Measurements from ENCODE around the gene ZRANB1. TPM values are rescaled to one million over a fixed set of nuclear protein-coding genes. Genes with fewer than 3 reads are reported as not detected.

Gene ZRANB1
- total RNA-seq, 1 donor from 2014 or later = 21.8 TPM

DNA sequence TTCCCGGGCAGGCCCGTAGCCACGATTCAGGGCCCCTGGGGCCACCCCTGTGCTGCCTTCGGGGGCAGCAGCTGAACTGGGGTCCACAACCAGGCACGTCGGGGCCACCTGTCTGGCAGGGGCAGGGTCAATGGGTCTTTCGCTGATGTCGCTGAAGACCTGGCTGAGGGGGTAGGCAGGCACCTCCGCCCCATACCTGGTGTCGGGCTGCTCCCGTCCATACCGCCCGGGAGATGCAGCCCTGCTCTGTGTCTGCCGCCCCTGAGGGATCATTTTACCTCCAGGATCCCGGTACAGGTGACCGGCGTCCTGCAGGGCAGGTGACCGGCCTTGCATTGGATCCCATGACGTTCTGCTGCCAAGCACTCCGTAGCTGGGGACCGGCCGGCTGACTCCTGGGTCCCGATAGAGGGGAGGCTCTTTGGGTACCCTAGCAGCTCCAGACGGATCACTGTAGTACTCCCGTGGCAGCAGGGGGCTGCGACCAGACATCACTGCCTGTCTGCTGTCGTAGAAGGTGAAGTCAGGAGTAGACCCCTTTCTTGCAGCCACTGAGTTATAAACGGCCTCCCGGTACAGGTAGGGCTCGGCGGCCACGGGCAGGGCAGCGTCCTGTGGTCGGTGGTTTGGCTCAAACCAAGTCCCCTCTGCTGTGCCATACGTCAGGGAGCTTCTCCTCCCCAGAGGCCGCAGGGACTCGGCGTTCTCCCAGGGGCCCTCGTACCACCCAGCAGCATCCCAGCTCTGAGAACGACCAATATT lies 85.2 kb downstream of the ZRANB1 start:
- no peak overlapping the region for H3K27ac ChIP-seq
- peaks cover 84% of the 10 kb centered on the region for H4K20me1 ChIP-seq (ENCODE audit: low read depth)
- Mint-ChIP-seq H3K36me3 (peaks cover 23% of the 10 kb centered on the region), H3K9me3 (no peaks in the 10 kb centered on the region), H3K4me3 (no peak overlapping the region), H3K27me3 (ENCODE audit: insufficient read depth, low read depth) (peaks cover 2% of the 10 kb centered on the region), H3K27ac (no peak overlapping the region), H3K4me1 (peaks cover 49% of the 10 kb centered on the region)
- H2AFZ ChIP-seq (replicated peaks) = no peak overlapping the region
- no peaks in the 10 kb centered on the region for H3K9me3 ChIP-seq (ENCODE audit: low read depth)
- H3K27me3 ChIP-seq = no peaks in the 10 kb centered on the region
- peaks cover 96% of the 10 kb centered on the region for H3K79me2 ChIP-seq (ENCODE audit: low read depth)
- no peak overlapping the region for H3K4me2 ChIP-seq
- H3K9ac ChIP-seq = no peak overlapping the region
- no peak overlapping the region for H3K4me3 ChIP-seq
- DNase-seq (ENCODE audit: low spot score) = no peak
- peaks cover 21% of the 10 kb centered on the region for H3F3A ChIP-seq (ENCODE audit: low read depth)
- peaks cover 16% of the 10 kb centered on the region for H3K4me1 ChIP-seq
- H3K36me3 ChIP-seq = no peaks in the 10 kb centered on the region
- TF ChIP-seq EZH2phosphoT487 (IDR thresholded peaks at IDR 0.05) = no peak
- TF ChIP-seq, protein P1, sequence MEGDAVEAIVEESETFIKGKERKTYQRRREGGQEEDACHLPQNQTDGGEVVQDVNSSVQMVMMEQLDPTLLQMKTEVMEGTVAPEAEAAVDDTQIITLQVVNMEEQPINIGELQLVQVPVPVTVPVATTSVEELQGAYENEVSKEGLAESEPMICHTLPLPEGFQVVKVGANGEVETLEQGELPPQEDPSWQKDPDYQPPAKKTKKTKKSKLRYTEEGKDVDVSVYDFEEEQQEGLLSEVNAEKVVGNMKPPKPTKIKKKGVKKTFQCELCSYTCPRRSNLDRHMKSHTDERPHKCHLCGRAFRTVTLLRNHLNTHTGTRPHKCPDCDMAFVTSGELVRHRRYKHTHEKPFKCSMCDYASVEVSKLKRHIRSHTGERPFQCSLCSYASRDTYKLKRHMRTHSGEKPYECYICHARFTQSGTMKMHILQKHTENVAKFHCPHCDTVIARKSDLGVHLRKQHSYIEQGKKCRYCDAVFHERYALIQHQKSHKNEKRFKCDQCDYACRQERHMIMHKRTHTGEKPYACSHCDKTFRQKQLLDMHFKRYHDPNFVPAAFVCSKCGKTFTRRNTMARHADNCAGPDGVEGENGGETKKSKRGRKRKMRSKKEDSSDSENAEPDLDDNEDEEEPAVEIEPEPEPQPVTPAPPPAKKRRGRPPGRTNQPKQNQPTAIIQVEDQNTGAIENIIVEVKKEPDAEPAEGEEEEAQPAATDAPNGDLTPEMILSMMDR (IDR thresholded peaks at IDR 0.05) = no peak
- no peak for TF ChIP-seq EZH2 (IDR thresholded peaks at IDR 0.05)

DNA sequence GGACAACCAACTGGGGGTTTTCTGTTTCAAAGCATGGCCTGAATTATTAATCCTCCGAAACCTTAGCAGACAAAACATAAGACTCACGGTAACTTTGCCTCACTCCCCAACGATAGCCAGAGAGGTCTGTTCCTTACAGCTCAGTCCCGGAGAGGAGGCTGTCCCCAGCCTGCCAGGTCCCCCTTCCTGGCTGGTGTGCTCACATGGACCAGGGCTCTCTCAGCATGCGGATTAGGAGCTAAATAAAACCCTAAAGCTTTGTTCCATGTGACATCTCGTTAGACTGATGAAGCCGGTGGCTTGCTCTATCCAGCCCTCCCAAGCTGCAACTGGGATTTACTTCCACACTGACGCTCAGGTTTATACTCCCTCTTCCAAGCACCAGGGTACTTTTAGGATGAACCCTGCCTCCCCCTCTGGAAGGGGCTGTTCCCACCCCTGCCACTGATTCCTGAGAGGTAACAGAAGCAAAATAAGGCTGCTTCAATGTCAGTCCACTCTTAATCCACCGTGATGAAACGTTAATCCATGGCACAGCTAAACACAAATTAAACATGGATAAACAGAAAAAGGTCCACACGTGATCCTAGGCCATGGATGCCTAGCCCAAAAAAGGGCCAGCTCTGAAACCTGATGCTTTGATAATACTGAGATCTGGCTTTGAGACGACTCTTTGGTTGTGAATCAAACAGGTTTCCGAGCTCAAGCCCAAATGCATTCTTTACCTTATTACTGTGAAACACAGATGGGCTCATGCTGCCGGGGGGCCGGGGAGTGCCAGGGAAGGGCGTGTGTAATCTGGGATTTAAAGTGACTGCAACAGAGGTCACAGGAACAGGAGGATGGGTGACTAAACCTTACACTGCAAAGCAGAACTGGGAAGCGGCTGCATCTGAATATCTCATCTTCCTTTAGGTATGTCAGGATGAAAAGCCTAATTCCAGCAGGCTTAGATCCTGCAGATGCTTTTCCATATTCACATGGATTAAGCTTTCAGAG lies 86.2 kb downstream of the ZRANB1 start:
- Histone ChIP-seq H3K4me2 (peak overlapping the region; percentile 35), H3K27me3 (no peaks in the 10 kb centered on the region), H3K36me3 (no peaks in the 10 kb centered on the region), H3K9me3 (ENCODE audit: low read depth) (no peaks in the 10 kb centered on the region), H4K20me1 (ENCODE audit: low read depth) (peaks cover 95% of the 10 kb centered on the region), H3K27ac (peak overlapping the region; percentile 73), H3K4me1 (peaks cover 16% of the 10 kb centered on the region), H2AFZ (replicated peaks) (no peak overlapping the region), H3K79me2 (ENCODE audit: low read depth) (peaks cover 96% of the 10 kb centered on the region), H3K9ac (no peak overlapping the region), H3K4me3 (no peak overlapping the region), H3F3A (ENCODE audit: low read depth) (peaks cover 21% of the 10 kb centered on the region)
- peaks cover 3% of the 10 kb centered on the region for H3K27me3 Mint-ChIP-seq (ENCODE audit: insufficient read depth, low read depth)
- peaks cover 23% of the 10 kb centered on the region for H3K36me3 Mint-ChIP-seq
- peak overlapping the region; percentile 32 for H3K4me3 Mint-ChIP-seq
- TF ChIP-seq, protein P1 (IDR thresholded peaks at IDR 0.05) = no peak
- TF ChIP-seq EZH2 (IDR thresholded peaks at IDR 0.05) (no peak), EZH2phosphoT487 (IDR thresholded peaks at IDR 0.05) (no peak)
- H3K4me1 Mint-ChIP-seq = peaks cover 49% of the 10 kb centered on the region
- no peaks in the 10 kb centered on the region for H3K9me3 Mint-ChIP-seq
- H3K27ac Mint-ChIP-seq = peak overlapping the region; percentile 55
- DNase-seq (ENCODE audit: low spot score) = peak; percentile 75

DNA sequence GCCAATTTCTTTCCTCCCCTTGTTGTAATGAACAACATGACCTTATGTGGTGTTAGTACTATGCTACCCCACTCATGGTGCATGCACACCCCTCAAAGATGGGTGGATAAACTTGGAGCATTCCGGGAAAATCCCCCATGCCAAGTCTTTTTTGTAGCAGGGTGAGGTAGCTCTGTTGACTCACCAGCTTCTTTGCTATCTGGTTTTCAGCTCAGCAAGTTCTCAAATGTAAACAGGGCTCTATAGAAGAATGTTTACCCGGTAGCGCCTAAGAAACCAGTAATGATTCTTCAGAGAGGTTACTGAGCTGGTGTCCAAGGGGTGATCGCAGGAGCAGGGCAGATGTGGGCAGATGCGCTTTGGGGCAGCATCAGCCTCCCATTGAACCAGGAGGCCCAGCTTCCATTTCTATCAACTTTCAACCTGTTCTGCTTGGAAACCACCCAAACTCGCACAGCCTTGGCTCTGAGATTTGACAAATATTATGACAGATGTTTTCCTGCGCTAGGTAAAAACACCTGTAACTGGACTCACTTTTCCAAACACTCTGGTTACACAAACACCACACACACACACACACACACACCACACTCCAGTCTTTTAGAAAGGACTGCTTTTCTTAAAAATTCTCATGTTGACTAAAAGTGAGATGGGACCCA lies 87.8 kb downstream of the ZRANB1 start:
- peaks cover 16% of the 10 kb centered on the region for H3K4me1 ChIP-seq

More for the DNA sequence above, 87.8 kb downstream of the ZRANB1 start:
- DNase-seq (ENCODE audit: low spot score) = no peak
- H3K4me3 Mint-ChIP-seq = no peak overlapping the region
- H3K27me3 Mint-ChIP-seq (ENCODE audit: insufficient read depth, low read depth) = peaks cover 3% of the 10 kb centered on the region
- H3K36me3 Mint-ChIP-seq = peaks cover 21% of the 10 kb centered on the region
- Histone ChIP-seq H3K36me3 (no peaks in the 10 kb centered on the region), H4K20me1 (ENCODE audit: low read depth) (peaks cover 97% of the 10 kb centered on the region), H3K9ac (no peak overlapping the region), H3K9me3 (ENCODE audit: low read depth) (no peaks in the 10 kb centered on the region), H3K4me2 (no peak overlapping the region), H3K27ac (no peak overlapping the region), H3K27me3 (no peaks in the 10 kb centered on the region), H2AFZ (replicated peaks) (no peak overlapping the region), H3K4me3 (no peak overlapping the region), H3F3A (ENCODE audit: low read depth) (peaks cover 21% of the 10 kb centered on the region), H3K79me2 (ENCODE audit: low read depth) (peaks cover 96% of the 10 kb centered on the region)
- H3K9me3 Mint-ChIP-seq = no peaks in the 10 kb centered on the region
- peak overlapping the region; percentile 60 for H3K27ac Mint-ChIP-seq
- peaks cover 38% of the 10 kb centered on the region for H3K4me1 Mint-ChIP-seq
- TF ChIP-seq, protein P1 (IDR thresholded peaks at IDR 0.05) = no peak
- TF ChIP-seq EZH2 (IDR thresholded peaks at IDR 0.05) (no peak), EZH2phosphoT487 (IDR thresholded peaks at IDR 0.05) (no peak)

All from neural progenitor cell (in vitro differentiated cells).